WERI-Rb-1 (cell line): ENCODE results near the gene ARL15.

Experiments
- DNase-seq: peaks from one replicate; pipeline ENCODE4 v3.0.0-alpha.2; 2020
- H3K27ac ChIP-seq: fragments of 250-450 bp; sonication (Bioruptor Pico); 2 replicates; pipeline ENCODE4 v1.5.1; 2020; ENCODE audit warnings: mild to moderate bottlenecking, moderate library complexity
- H3K27me3 ChIP-seq: fragments of 250-450 bp; sonication (Bioruptor Pico); 2 replicates; pipeline ENCODE4 v1.5.1; 2021; ENCODE audit warnings: mild to moderate bottlenecking, low read depth, moderate library complexity; ENCODE audit not compliant: insufficient read depth, severe bottlenecking
- H3K36me3 ChIP-seq: fragments of 250-450 bp; sonication (Bioruptor Pico); 2 replicates; pipeline ENCODE4 v1.5.1; 2020; ENCODE audit warnings: mild to moderate bottlenecking, moderate library complexity
- H3K4me3 ChIP-seq: 2 replicates; pipeline ENCODE4 v1.5.1; 2011; ENCODE audit warnings: low read depth, mild to moderate bottlenecking, control low read depth, low read length
- H3K9me3 ChIP-seq: fragments of 250-450 bp; sonication (Bioruptor Pico); 2 replicates; pipeline ENCODE4 v1.5.1; 2021; ENCODE audit warnings: mild to moderate bottlenecking, moderate library complexity; ENCODE audit not compliant: severe bottlenecking
- CTCF ChIP-seq: IDR thresholded peaks from 2 replicates; pipeline ENCODE4 v1.5.1; 2011; ENCODE audit warnings: low read depth, mild to moderate bottlenecking, control low read depth, inconsistent platforms, low read length

ARL15 gene

GRCh38 chr5:54288568-54289217 lies 21.7 kb downstream of the ARL15 start:
- H3K9me3 ChIP-seq, result no peaks in the 10 kb centered on the region
- no peak overlapping the region for H3K27ac ChIP-seq
- DNase-seq, result no peak
- H3K4me3 ChIP-seq, result no peak overlapping the region
- no peak for TF ChIP-seq CTCF
- no peaks in the 10 kb centered on the region for H3K36me3 ChIP-seq
- H3K27me3 ChIP-seq, result no peaks in the 10 kb centered on the region

GRCh38 chr5:54285686-54286085 lies 24.7 kb downstream of the ARL15 start:
- TF ChIP-seq CTCF, result no peak
- H3K27me3 ChIP-seq, result no peaks in the 10 kb centered on the region
- H3K36me3 ChIP-seq, result no peaks in the 10 kb centered on the region

DNA sequence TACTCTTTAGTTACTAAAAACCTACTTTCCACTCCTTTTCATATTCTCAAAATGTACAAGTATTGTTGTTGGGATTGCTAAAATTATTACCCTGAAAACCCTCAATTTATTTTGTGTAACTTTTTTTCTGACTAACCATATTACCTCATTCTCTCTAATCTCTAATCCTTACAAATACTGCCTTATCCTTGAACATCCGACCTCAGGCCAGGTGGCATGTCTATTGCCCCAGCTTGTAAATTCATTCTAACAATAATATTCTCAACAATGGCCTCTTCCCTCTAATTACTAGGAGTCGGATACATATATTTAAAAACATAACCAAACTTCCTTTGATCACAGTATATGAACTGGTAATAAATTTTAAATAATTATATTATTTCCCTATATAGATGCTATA lies 25.8 kb downstream of the ARL15 start:
- H3K27ac ChIP-seq, result peak overlapping the region; percentile 61
- no peaks in the 10 kb centered on the region for H3K36me3 ChIP-seq
- H3K9me3 ChIP-seq, result no peaks in the 10 kb centered on the region
- H3K4me3 ChIP-seq, result no peak overlapping the region
- H3K27me3 ChIP-seq, result no peaks in the 10 kb centered on the region
- peak; percentile 43 for DNase-seq
- TF ChIP-seq CTCF, result no peak

More at GRCh38 chr5:54285686-54286085, 24.7 kb downstream of the ARL15 start:
- H3K4me3 ChIP-seq, result no peak overlapping the region
- no peak for DNase-seq
- H3K27ac ChIP-seq, result no peak overlapping the region
- no peaks in the 10 kb centered on the region for H3K9me3 ChIP-seq

- TF ChIP-seq CTCF, result no peak
- H3K27me3 ChIP-seq, result no peaks in the 10 kb centered on the region
- no peak overlapping the region for H3K4me3 ChIP-seq
- no peak overlapping the region for H3K27ac ChIP-seq
- no peaks in the 10 kb centered on the region for H3K9me3 ChIP-seq
- DNase-seq, result no peak
- H3K36me3 ChIP-seq, result no peaks in the 10 kb centered on the region
Observed at GRCh38 chr5:54282876-54283275, 27.5 kb downstream of the ARL15 start.

DNA sequence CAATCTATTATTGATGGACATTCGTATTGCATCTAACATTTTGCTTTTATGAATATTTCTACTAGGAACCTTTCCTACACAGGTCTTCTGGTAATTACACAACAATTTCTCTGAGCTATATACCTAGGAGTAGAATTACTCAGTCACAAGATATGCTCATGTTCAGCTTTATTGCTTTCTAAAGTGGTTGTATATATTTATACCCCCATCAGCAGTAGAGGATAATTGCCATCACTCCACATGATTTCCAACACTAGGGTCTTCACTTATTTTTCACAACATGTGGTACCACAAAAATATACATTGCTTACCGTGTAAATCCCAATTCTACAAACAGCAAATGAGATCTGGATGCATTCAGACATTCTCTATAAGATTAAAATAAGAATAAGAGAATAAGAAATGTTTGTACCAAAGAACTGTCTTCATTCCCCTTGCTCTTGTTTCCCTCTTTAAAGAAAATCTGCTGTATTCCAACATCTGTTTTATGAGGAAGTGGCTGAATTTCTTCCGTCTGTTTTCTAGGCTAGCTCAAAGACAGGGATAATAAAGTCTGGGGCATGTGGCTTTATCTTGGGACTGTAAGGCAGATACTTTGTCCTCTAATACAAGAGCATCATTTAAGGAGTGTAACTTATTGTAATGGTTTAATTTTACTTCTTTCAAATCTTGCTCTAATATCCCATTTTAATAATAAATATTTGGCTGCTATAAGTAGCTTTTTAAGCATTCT lies 28.2 kb downstream of the ARL15 start:
- no peaks in the 10 kb centered on the region for H3K36me3 ChIP-seq
- H3K27me3 ChIP-seq, result no peaks in the 10 kb centered on the region
- DNase-seq, result no peak
- TF ChIP-seq CTCF, result no peak
- H3K4me3 ChIP-seq, result no peak overlapping the region
- no peak overlapping the region for H3K27ac ChIP-seq
- no peaks in the 10 kb centered on the region for H3K9me3 ChIP-seq

DNA sequence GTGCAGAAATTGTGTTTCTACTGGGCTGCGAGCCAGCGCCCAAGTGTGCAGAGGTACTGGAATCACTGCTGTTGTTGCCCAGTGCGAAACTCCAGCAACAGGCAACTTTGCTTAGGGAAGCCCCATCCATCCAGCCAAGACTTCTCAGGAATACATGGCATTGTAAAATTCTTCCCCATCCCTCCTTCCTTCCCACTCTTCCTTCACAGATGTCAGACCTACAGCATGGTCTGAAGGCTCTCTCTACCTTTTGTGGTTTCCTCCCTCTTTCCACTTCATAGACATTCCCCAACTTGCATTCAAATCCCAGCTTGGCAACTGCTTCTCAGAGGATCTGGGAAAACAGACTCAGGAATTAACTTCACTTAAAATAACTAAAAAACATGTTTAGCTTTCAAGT lies 30.4 kb downstream of the ARL15 start:
- H3K27ac ChIP-seq, result no peak overlapping the region
- no peaks in the 10 kb centered on the region for H3K36me3 ChIP-seq
- H3K4me3 ChIP-seq, result no peak overlapping the region
- H3K9me3 ChIP-seq, result no peaks in the 10 kb centered on the region
- no peak for TF ChIP-seq CTCF
- no peaks in the 10 kb centered on the region for H3K27me3 ChIP-seq
- no peak for DNase-seq
